ENCODE measurements around the gene FRMPD4.

Gene FRMPD4

DNA sequence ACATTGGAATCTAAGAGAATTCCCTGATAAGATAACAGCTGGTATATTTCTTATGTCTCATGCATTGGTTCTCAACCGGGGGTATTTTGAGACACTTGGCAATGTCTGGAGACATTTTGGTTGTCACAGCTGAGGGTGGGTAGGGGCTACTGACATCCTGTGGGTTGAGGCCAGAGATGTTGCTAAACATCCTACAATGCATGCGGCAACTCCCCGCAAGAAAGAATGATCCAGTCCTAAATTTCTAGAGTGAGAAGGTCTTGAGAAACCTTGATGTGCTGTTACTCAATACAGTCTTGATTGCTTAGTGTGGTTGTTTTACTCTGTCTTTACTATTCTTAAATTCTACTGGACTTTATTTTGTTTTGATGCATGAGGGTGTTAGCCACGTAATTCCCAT lies 287.2 kb downstream of the FRMPD4 start:
- no peak for DNase-seq (ENCODE audit: low read depth, low spot score)
- no peaks in the 10 kb centered on the region for H3K9me3 ChIP-seq (ENCODE audit: low read depth, low read length)
- TF ChIP-seq EZH2 (IDR thresholded peaks at IDR 0.05) (no peak), POLR2AphosphoS5 (IDR thresholded peaks at IDR 0.05; ENCODE audit: borderline replicate concordance, low read depth, low read length) (no peak), FOXP2 (optimal IDR thresholded peaks at IDR 0.05; ENCODE audit: control extremely low read depth, extremely low read length, insufficient read depth) (no peak)
- H3K9ac ChIP-seq (ENCODE audit: insufficient read length) = no peak overlapping the region
- H3K27ac ChIP-seq = no peak overlapping the region
- H3K36me3 ChIP-seq (ENCODE audit: insufficient read depth, low read length) = no peaks in the 10 kb centered on the region
- no peak overlapping the region for H3K4me3 ChIP-seq

DNA sequence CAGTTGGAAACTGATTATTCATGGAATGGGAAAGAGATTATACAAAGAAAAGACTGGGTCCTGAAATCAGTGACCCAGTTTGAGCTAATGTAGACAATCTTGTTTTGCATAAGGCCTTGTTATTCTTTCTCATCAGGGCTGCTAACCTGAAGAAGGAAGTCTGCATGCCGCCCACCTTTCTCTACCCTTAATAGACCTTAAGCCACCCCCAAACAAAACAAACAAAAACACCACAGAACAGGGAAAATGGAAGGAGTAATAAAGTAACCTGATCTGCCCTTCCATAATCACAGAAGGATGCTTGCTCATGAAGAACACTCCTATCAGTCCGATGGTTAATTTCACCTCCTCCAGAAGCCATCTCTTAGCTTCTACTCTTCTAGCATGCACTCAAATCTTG lies 288.1 kb downstream of the FRMPD4 start:
- no peaks in the 10 kb centered on the region for H3K9me3 ChIP-seq (ENCODE audit: low read depth, low read length)
- no peak for DNase-seq (ENCODE audit: low read depth, low spot score)
- TF ChIP-seq FOXP2 (optimal IDR thresholded peaks at IDR 0.05; ENCODE audit: control extremely low read depth, extremely low read length, insufficient read depth) (no peak), POLR2AphosphoS5 (IDR thresholded peaks at IDR 0.05; ENCODE audit: borderline replicate concordance, low read depth, low read length) (no peak), EZH2 (IDR thresholded peaks at IDR 0.05) (no peak)
- no peak overlapping the region for H3K9ac ChIP-seq (ENCODE audit: insufficient read length)
- no peak overlapping the region for H3K4me3 ChIP-seq
- H3K36me3 ChIP-seq (ENCODE audit: insufficient read depth, low read length) = no peaks in the 10 kb centered on the region
- no peak overlapping the region for H3K27ac ChIP-seq

DNA sequence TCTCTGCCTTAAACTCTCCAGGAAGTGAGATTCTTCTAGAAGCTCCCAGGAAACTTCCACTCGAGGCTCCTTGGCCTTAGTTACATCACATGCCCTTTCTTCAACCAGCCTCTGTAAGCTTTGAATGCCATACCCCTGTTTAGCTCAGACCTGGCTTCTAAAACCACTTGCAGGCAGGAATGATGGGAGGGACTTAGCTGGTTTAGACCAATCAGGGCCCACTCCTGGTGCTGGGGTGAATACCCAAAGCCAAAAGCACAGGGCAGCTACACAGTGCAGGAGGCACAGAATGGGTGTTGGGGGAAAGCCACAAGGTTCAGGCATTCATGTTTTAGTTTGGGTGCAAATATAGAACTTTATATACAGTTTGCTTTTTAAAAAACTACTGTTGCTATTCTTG lies 296.2 kb downstream of the FRMPD4 start:
- no peaks in the 10 kb centered on the region for H3K36me3 ChIP-seq (ENCODE audit: insufficient read depth, low read length)
- H3K27ac ChIP-seq = no peak overlapping the region
- no peak for TF ChIP-seq FOXP2 (optimal IDR thresholded peaks at IDR 0.05; ENCODE audit: control extremely low read depth, extremely low read length, insufficient read depth)
- no peak for TF ChIP-seq POLR2AphosphoS5 (IDR thresholded peaks at IDR 0.05; ENCODE audit: borderline replicate concordance, low read depth, low read length)
- TF ChIP-seq EZH2 (IDR thresholded peaks at IDR 0.05) = no peak
- H3K4me3 ChIP-seq = no peak overlapping the region
- DNase-seq (ENCODE audit: low read depth, low spot score) = no peak
- H3K9me3 ChIP-seq (ENCODE audit: low read depth, low read length) = no peaks in the 10 kb centered on the region
- no peak overlapping the region for H3K9ac ChIP-seq (ENCODE audit: insufficient read length)

DNA sequence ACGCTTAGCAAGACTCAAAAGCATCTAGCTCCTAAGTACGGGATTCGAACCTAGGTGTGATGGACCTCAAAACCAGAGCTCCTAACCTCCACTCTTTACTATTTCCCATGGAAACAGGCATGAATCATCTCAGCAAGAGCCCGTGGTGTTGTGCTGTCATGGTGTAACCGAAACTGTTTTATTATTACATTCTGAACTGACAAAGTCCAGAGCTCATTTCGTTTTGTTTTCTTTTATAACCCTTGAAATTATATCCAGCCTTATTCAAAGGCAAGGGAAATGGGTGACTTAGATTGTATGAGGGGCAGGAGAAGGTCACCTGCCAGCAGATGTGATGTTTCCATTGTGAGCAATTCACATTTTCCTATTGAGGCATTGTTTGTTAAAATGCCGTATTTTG lies 301.1 kb downstream of the FRMPD4 start:
- no peak for TF ChIP-seq POLR2AphosphoS5 (IDR thresholded peaks at IDR 0.05; ENCODE audit: borderline replicate concordance, low read depth, low read length)
- TF ChIP-seq FOXP2 (optimal IDR thresholded peaks at IDR 0.05; ENCODE audit: control extremely low read depth, extremely low read length, insufficient read depth) = no peak
- TF ChIP-seq EZH2 (IDR thresholded peaks at IDR 0.05) = no peak
- no peak overlapping the region for H3K4me3 ChIP-seq

DNA sequence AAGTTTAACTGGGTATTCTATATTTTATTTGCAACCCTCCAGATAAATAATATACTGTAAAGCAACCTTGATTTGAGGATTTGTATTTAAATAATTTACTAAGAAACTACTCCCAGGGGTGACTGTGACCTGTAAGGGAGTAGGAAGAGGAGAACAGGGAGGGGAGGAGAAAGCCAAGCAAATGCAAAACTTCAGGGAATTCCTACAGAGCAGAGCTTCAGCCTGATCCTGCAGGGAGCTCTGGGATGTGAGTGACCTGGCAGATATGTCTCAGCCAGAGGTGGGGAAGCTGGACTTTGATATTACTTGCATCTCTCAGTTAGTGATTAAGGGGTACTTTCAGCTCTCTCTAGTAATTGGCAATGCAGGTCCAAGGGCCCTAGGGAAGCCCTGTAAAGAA lies 302.0 kb downstream of the FRMPD4 start:
- no peak overlapping the region for H3K4me3 ChIP-seq
- no peaks in the 10 kb centered on the region for H3K9me3 ChIP-seq (ENCODE audit: low read depth, low read length)
- no peak overlapping the region for H3K27ac ChIP-seq
- H3K36me3 ChIP-seq (ENCODE audit: insufficient read depth, low read length) = no peaks in the 10 kb centered on the region
- TF ChIP-seq EZH2 (IDR thresholded peaks at IDR 0.05) (no peak), FOXP2 (optimal IDR thresholded peaks at IDR 0.05; ENCODE audit: control extremely low read depth, extremely low read length, insufficient read depth) (no peak), POLR2AphosphoS5 (IDR thresholded peaks at IDR 0.05; ENCODE audit: borderline replicate concordance, low read depth, low read length) (no peak)
- DNase-seq (ENCODE audit: low read depth, low spot score) = no peak
- H3K9ac ChIP-seq (ENCODE audit: insufficient read length) = no peak overlapping the region

More for the DNA sequence above, 301.1 kb downstream of the FRMPD4 start:
- Histone ChIP-seq H3K27ac (no peak overlapping the region), H3K9me3 (ENCODE audit: low read depth, low read length) (no peaks in the 10 kb centered on the region), H3K9ac (ENCODE audit: insufficient read length) (no peak overlapping the region), H3K36me3 (ENCODE audit: insufficient read depth, low read length) (no peaks in the 10 kb centered on the region)
- DNase-seq (ENCODE audit: low read depth, low spot score) = no peak

DNA sequence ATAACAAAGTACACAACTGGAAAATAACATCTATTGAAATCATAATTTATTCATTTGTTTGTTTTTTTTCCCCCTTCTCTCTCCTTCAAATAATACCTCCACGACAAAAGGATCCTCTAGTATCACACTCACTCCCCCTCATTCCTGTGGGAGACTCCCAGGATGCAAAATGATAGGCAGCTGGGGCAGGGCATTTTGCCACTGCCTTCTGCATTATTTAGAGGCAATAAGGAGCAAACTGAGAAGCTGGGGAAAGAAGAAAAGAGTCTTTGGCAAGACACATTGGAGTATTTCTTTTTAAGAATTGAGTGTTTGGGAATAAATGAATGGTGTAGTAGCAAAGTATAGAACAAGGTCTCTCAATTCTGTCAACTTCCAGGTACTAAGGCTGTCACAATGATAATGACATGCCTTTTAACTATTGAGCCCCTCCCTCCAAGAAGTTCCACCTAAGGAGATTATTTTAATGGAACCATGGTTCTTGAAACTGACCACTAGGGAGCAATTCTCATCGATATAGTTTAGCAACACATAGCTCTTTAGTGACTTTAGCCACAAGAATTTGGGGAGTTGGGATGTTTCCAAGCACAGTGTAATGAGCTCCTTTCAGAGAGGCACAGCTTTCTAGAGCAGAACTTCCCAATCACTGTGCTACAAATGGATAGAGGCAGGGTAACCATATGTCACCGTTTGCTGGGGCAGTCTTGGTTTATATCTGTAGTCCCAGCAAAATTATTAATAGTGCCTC lies 303.3 kb downstream of the FRMPD4 start:
- no peak overlapping the region for H3K9ac ChIP-seq (ENCODE audit: insufficient read length)
- DNase-seq (ENCODE audit: low read depth, low spot score) = no peak
- H3K27ac ChIP-seq = no peak overlapping the region
- no peak overlapping the region for H3K4me3 ChIP-seq
- no peak for TF ChIP-seq EZH2 (IDR thresholded peaks at IDR 0.05)
- no peak for TF ChIP-seq POLR2AphosphoS5 (IDR thresholded peaks at IDR 0.05; ENCODE audit: borderline replicate concordance, low read depth, low read length)
- no peak for TF ChIP-seq FOXP2 (optimal IDR thresholded peaks at IDR 0.05; ENCODE audit: control extremely low read depth, extremely low read length, insufficient read depth)
- H3K36me3 ChIP-seq (ENCODE audit: insufficient read depth, low read length) = no peaks in the 10 kb centered on the region
- no peaks in the 10 kb centered on the region for H3K9me3 ChIP-seq (ENCODE audit: low read depth, low read length)

DNA sequence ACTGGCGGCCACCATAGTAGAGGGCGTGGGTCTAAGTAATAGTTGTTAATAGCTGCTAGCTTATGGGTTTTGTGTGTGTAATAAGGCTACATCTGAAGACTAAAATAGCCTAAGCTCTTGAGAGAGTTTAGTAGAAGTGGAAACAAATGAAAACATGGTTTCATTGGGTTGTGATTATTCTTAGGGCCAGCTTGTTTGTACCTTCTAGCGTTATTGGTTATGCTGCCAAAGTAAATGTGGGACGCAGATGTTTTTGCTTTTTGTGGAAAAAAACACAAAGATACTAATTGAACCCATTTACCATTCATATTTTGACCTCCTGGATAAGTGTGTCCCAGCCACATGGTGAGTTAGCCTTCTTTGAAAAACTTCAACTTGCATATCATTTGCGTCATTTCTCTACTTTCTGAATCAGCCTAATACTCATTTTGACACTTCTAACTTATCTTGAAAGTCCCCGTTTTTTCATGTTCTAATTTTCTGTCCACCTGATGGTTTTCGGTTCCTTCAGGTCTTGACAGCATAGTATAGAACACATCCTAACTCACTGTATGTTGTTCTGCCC lies 305.3 kb downstream of the FRMPD4 start:
- Histone ChIP-seq H3K27ac (no peak overlapping the region), H3K36me3 (ENCODE audit: insufficient read depth, low read length) (no peaks in the 10 kb centered on the region), H3K9me3 (ENCODE audit: low read depth, low read length) (no peaks in the 10 kb centered on the region), H3K4me3 (no peak overlapping the region), H3K9ac (ENCODE audit: insufficient read length) (no peak overlapping the region)
- DNase-seq (ENCODE audit: low read depth, low spot score) = no peak
- no peak for TF ChIP-seq FOXP2 (optimal IDR thresholded peaks at IDR 0.05; ENCODE audit: control extremely low read depth, extremely low read length, insufficient read depth)
- TF ChIP-seq EZH2 (IDR thresholded peaks at IDR 0.05) = no peak
- no peak for TF ChIP-seq POLR2AphosphoS5 (IDR thresholded peaks at IDR 0.05; ENCODE audit: borderline replicate concordance, low read depth, low read length)

DNA sequence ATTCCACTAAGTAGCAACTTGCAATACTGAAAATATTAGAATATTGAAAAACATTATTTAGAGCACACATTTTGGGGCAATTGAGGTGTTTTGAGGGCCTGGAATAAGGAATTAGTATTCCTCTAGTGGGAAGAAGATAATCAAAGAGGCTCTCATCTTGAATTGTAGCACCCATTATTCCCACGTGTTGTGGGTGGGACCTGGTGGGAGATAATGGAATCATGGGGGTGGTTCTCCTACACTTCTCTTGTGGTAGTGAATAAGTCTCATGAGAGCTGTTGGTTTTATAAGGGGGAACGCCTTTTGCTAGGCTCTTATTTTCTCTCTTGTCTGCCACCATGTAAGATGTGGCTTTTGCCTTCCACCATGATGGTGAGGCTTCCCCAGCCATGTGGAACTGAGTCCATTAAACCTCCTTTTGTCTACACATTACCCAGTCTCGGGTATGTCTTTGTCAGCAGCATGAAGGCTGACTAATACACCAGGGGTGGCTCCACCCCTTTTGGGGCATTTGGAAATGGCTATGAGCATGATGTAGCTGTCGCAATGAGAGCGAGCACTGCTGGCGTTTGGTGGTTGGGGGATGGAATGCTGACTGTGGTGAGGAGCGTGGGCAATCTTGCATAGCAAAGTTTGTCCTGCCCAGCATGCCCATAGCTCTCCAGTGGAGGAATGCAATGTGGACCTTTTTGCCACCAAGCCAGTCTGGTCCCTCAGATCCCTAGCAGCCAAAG lies 308.2 kb downstream of the FRMPD4 start:
- Histone ChIP-seq H3K36me3 (ENCODE audit: insufficient read depth, low read length) (no peaks in the 10 kb centered on the region), H3K9ac (ENCODE audit: insufficient read length) (no peak overlapping the region), H3K27ac (no peak overlapping the region), H3K4me3 (no peak overlapping the region), H3K9me3 (ENCODE audit: low read depth, low read length) (no peaks in the 10 kb centered on the region)
- TF ChIP-seq EZH2 (IDR thresholded peaks at IDR 0.05) = no peak
- no peak for TF ChIP-seq POLR2AphosphoS5 (IDR thresholded peaks at IDR 0.05; ENCODE audit: borderline replicate concordance, low read depth, low read length)
- TF ChIP-seq FOXP2 (optimal IDR thresholded peaks at IDR 0.05; ENCODE audit: control extremely low read depth, extremely low read length, insufficient read depth) = no peak
- DNase-seq (ENCODE audit: low read depth, low spot score) = no peak

All from SK-N-MC (cell line).